HK-2 (cell line): ENCODE results near the gene TTLL8.
"Not testable (repeated sequence)": the region's sequence is repeated elsewhere in the genome, so short reads cannot be mapped to it uniquely, and the experiment has no call there.

Source experiments
- DNase-seq: peaks from one replicate; pipeline ENCODE4 v3.0.0-alpha.2; 2018; ENCODE audit not compliant: unreplicated experiment

TTLL8 gene

GRCh38 chr22:49986325-49986724, 71.8 kb downstream of the TTLL8 start:
- no peak for DNase-seq

- DNase-seq, result no peak
Measured at GRCh38 chr22:49983148-49984042, 74.7 kb downstream of the TTLL8 start.

GRCh38 chr22:49981799-49982198, 76.3 kb downstream of the TTLL8 start:
- DNase-seq, result not testable (repeated sequence)

- no peak for DNase-seq
Measured at GRCh38 chr22:49979587-49980264, 78.4 kb downstream of the TTLL8 start.

- no peak for DNase-seq
Measured at GRCh38 chr22:49977578-49977977, 80.5 kb downstream of the TTLL8 start.

GRCh38 chr22:49976439-49977175, 81.5 kb downstream of the TTLL8 start:
- DNase-seq, result no peak

GRCh38 chr22:49975543-49976389, 82.3 kb downstream of the TTLL8 start:
- no peak for DNase-seq

- DNase-seq, result no peak
Measured at GRCh38 chr22:49973018-49973961, 84.8 kb downstream of the TTLL8 start.

- DNase-seq, result no peak
Measured at GRCh38 chr22:49972163-49973017, 85.7 kb downstream of the TTLL8 start.

- peak; percentile 65 for DNase-seq
Measured at GRCh38 chr22:49971232-49972162, 86.6 kb downstream of the TTLL8 start.

GRCh38 chr22:49970528-49971231, 87.4 kb downstream of the TTLL8 start:
- DNase-seq, result peak; percentile 95

- DNase-seq, result no peak
Measured at GRCh38 chr22:49969751-49970527, 88.2 kb downstream of the TTLL8 start.

- DNase-seq, result no peak
Measured at GRCh38 chr22:49968831-49969661, 89.1 kb downstream of the TTLL8 start.
